ENCODE results near the gene GNB3. TPM values are rescaled to one million over a fixed set of nuclear protein-coding genes. Genes with fewer than 3 reads are reported as not detected.

GNB3 gene
- total RNA-seq, 1 experiment from 2014 or later, result 14.0 TPM

DNA sequence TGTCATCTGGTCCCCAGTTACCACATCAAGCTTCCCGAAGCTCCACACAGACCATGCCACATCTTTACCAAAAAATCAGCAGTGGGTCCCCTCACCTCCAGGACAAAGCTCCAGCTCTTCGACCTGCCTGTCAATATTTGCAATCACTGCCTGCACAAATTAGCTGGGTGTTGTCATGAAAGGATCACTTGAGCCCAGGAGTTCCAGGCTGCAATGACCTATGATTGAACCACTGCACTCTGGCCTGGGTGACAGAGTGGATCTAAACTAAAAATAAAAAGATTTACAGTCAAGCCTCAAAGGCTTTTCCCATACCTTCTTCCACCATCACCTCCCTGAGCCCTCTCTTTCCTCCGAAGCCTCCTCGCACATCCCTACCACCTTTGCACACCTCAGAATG is 44.1 kb upstream of the GNB3 start:
- H3K9me3 Mint-ChIP-seq, result no peaks in the 10 kb centered on the region
- ChIA-PET CTCF (interaction anchor here (1.0 to 1.6 kb wide), 2 partner anchors 28 to 30 kb away, joined by 5 to 6 read pairs; partner anchors contain the start of gene PTMS), POLR2A (interaction anchor here (1.2 kb wide), 1 partner anchor 25 kb away, joined by 4 read pairs; no protein-coding TSS in a partner anchor)
- no peak for TF ChIP-seq MYBL2 (CRISPR knock-in tag; IDR thresholded peaks at IDR 0.05)
- no peak for TF ChIP-seq GABPB1 (CRISPR knock-in tag; IDR thresholded peaks at IDR 0.05)
- TF ChIP-seq GRHL2 (CRISPR knock-in tag; IDR thresholded peaks at IDR 0.05; ENCODE audit: insufficient replicate concordance, severe bottlenecking), result no peak
- no peak for TF ChIP-seq SMAD4 (CRISPR knock-in tag; IDR thresholded peaks at IDR 0.05)
- TF ChIP-seq NR2C2 (CRISPR knock-in tag; IDR thresholded peaks at IDR 0.05), result no peak
- TF ChIP-seq SMAD3 (CRISPR knock-in tag; IDR thresholded peaks at IDR 0.05; ENCODE audit: borderline replicate concordance), result no peak
- no peak for TF ChIP-seq ETV6 (CRISPR knock-in tag; IDR thresholded peaks at IDR 0.05)
- no peak for TF ChIP-seq ZNF232 (CRISPR knock-in tag; IDR thresholded peaks at IDR 0.05)
- TF ChIP-seq, protein P1, sequence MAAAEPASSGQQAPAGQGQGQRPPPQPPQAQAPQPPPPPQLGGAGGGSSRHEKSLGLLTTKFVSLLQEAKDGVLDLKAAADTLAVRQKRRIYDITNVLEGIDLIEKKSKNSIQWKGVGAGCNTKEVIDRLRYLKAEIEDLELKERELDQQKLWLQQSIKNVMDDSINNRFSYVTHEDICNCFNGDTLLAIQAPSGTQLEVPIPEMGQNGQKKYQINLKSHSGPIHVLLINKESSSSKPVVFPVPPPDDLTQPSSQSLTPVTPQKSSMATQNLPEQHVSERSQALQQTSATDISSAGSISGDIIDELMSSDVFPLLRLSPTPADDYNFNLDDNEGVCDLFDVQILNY (CRISPR knock-in tag; IDR thresholded peaks at IDR 0.05), result no peak
- no peak for TF ChIP-seq ZNF263 (CRISPR knock-in tag; IDR thresholded peaks at IDR 0.05; ENCODE audit: low read depth)
- no peak for TF ChIP-seq CREB1 (CRISPR knock-in tag; IDR thresholded peaks at IDR 0.05)
- no peak for TF ChIP-seq ZNF121 (CRISPR knock-in tag; IDR thresholded peaks at IDR 0.05)
- TF ChIP-seq ZBTB21 (CRISPR knock-in tag; IDR thresholded peaks at IDR 0.05; ENCODE audit: borderline replicate concordance), result no peak
- no peak for TF ChIP-seq OVOL2 (CRISPR knock-in tag; IDR thresholded peaks at IDR 0.05; ENCODE audit: borderline replicate concordance)
- peaks cover 7% of the 10 kb centered on the region for H3K4me1 Mint-ChIP-seq
- no peak overlapping the region for H3K27ac Mint-ChIP-seq
- no peak for DNase-seq (ENCODE audit: low spot score)
- H3K36me3 Mint-ChIP-seq, result no peaks in the 10 kb centered on the region
- ATAC-seq, result no peak
- H3K4me3 Mint-ChIP-seq, result no peak overlapping the region
- peaks cover 27% of the 10 kb centered on the region for H3K27me3 Mint-ChIP-seq (ENCODE audit: low read depth)

DNA sequence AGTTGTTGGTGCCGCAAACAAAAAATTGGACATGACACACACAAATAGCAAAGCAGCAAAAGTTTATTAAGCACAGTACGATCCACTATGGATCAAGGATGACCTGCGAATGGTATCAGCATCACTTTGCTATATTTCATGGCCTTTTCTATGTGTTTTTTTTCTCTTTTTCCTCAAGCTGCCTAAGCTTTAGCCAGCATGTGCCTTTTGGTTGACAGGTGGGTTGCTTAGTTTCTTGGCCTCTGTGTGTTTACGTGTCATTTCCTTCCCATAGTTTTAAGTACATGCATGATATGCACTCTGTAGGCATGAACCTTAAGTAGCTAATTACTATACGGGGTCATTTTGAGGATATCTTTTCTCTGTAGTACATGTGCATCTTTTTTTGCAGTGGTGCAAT is 41.6 kb upstream of the GNB3 start:
- CTCF ChIA-PET, result interaction anchor here (1.2 to 1.5 kb wide), 2 partner anchors 26 to 45 kb away, joined by 3 read pairs; no protein-coding TSS in a partner anchor

More for the DNA sequence above, 41.6 kb upstream of the GNB3 start:
- no peak for ATAC-seq
- Mint-ChIP-seq H3K4me3 (no peak overlapping the region), H3K36me3 (peaks cover 2% of the 10 kb centered on the region), H3K27me3 (ENCODE audit: low read depth) (peaks cover 19% of the 10 kb centered on the region), H3K27ac (no peak overlapping the region), H3K4me1 (peaks cover 2% of the 10 kb centered on the region; the same call in 1 of the 2 replicates), H3K9me3 (peaks cover 2% of the 10 kb centered on the region)
- TF ChIP-seq, protein P2, sequence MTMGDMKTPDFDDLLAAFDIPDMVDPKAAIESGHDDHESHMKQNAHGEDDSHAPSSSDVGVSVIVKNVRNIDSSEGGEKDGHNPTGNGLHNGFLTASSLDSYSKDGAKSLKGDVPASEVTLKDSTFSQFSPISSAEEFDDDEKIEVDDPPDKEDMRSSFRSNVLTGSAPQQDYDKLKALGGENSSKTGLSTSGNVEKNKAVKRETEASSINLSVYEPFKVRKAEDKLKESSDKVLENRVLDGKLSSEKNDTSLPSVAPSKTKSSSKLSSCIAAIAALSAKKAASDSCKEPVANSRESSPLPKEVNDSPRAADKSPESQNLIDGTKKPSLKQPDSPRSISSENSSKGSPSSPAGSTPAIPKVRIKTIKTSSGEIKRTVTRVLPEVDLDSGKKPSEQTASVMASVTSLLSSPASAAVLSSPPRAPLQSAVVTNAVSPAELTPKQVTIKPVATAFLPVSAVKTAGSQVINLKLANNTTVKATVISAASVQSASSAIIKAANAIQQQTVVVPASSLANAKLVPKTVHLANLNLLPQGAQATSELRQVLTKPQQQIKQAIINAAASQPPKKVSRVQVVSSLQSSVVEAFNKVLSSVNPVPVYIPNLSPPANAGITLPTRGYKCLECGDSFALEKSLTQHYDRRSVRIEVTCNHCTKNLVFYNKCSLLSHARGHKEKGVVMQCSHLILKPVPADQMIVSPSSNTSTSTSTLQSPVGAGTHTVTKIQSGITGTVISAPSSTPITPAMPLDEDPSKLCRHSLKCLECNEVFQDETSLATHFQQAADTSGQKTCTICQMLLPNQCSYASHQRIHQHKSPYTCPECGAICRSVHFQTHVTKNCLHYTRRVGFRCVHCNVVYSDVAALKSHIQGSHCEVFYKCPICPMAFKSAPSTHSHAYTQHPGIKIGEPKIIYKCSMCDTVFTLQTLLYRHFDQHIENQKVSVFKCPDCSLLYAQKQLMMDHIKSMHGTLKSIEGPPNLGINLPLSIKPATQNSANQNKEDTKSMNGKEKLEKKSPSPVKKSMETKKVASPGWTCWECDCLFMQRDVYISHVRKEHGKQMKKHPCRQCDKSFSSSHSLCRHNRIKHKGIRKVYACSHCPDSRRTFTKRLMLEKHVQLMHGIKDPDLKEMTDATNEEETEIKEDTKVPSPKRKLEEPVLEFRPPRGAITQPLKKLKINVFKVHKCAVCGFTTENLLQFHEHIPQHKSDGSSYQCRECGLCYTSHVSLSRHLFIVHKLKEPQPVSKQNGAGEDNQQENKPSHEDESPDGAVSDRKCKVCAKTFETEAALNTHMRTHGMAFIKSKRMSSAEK (CRISPR knock-in tag; IDR thresholded peaks at IDR 0.05; ENCODE audit: borderline replicate concordance), result no peak
- TF ChIP-seq, protein P3, sequence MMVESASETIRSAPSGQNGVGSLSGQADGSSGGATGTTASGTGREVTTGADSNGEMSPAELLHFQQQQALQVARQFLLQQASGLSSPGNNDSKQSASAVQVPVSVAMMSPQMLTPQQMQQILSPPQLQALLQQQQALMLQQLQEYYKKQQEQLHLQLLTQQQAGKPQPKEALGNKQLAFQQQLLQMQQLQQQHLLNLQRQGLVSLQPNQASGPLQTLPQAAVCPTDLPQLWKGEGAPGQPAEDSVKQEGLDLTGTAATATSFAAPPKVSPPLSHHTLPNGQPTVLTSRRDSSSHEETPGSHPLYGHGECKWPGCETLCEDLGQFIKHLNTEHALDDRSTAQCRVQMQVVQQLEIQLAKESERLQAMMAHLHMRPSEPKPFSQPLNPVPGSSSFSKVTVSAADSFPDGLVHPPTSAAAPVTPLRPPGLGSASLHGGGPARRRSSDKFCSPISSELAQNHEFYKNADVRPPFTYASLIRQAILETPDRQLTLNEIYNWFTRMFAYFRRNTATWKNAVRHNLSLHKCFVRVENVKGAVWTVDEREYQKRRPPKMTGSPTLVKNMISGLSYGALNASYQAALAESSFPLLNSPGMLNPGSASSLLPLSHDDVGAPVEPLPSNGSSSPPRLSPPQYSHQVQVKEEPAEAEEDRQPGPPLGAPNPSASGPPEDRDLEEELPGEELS (CRISPR knock-in tag; IDR thresholded peaks at IDR 0.05), result no peak
- TF ChIP-seq, protein P4, sequence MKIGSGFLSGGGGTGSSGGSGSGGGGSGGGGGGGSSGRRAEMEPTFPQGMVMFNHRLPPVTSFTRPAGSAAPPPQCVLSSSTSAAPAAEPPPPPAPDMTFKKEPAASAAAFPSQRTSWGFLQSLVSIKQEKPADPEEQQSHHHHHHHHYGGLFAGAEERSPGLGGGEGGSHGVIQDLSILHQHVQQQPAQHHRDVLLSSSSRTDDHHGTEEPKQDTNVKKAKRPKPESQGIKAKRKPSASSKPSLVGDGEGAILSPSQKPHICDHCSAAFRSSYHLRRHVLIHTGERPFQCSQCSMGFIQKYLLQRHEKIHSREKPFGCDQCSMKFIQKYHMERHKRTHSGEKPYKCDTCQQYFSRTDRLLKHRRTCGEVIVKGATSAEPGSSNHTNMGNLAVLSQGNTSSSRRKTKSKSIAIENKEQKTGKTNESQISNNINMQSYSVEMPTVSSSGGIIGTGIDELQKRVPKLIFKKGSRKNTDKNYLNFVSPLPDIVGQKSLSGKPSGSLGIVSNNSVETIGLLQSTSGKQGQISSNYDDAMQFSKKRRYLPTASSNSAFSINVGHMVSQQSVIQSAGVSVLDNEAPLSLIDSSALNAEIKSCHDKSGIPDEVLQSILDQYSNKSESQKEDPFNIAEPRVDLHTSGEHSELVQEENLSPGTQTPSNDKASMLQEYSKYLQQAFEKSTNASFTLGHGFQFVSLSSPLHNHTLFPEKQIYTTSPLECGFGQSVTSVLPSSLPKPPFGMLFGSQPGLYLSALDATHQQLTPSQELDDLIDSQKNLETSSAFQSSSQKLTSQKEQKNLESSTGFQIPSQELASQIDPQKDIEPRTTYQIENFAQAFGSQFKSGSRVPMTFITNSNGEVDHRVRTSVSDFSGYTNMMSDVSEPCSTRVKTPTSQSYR (CRISPR knock-in tag; IDR thresholded peaks at IDR 0.05), result no peak
- TF ChIP-seq NFATC4 (CRISPR knock-in tag; IDR thresholded peaks at IDR 0.05), result no peak
- TF ChIP-seq, protein P5, sequence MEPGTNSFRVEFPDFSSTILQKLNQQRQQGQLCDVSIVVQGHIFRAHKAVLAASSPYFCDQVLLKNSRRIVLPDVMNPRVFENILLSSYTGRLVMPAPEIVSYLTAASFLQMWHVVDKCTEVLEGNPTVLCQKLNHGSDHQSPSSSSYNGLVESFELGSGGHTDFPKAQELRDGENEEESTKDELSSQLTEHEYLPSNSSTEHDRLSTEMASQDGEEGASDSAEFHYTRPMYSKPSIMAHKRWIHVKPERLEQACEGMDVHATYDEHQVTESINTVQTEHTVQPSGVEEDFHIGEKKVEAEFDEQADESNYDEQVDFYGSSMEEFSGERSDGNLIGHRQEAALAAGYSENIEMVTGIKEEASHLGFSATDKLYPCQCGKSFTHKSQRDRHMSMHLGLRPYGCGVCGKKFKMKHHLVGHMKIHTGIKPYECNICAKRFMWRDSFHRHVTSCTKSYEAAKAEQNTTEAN (CRISPR knock-in tag; IDR thresholded peaks at IDR 0.05), result no peak
- TF ChIP-seq, protein P6, sequence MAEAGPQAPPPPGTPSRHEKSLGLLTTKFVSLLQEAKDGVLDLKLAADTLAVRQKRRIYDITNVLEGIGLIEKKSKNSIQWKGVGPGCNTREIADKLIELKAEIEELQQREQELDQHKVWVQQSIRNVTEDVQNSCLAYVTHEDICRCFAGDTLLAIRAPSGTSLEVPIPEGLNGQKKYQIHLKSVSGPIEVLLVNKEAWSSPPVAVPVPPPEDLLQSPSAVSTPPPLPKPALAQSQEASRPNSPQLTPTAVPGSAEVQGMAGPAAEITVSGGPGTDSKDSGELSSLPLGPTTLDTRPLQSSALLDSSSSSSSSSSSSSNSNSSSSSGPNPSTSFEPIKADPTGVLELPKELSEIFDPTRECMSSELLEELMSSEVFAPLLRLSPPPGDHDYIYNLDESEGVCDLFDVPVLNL (CRISPR knock-in tag; IDR thresholded peaks at IDR 0.05; ENCODE audit: borderline replicate concordance, low read depth), result no peak
- POLR2A ChIA-PET, result no interaction called here
- DNase-seq (ENCODE audit: low spot score), result no peak

All from WTC11 (cell line).